ENCODE data around the gene HDAC6. TPM values are rescaled to one million over a fixed set of nuclear protein-coding genes. Genes with fewer than 3 reads are reported as not detected.

HDAC6 gene
- total and polyA plus RNA-seq, 10 donors, result 33.9 to 103 (median 79.9) TPM

DNA sequence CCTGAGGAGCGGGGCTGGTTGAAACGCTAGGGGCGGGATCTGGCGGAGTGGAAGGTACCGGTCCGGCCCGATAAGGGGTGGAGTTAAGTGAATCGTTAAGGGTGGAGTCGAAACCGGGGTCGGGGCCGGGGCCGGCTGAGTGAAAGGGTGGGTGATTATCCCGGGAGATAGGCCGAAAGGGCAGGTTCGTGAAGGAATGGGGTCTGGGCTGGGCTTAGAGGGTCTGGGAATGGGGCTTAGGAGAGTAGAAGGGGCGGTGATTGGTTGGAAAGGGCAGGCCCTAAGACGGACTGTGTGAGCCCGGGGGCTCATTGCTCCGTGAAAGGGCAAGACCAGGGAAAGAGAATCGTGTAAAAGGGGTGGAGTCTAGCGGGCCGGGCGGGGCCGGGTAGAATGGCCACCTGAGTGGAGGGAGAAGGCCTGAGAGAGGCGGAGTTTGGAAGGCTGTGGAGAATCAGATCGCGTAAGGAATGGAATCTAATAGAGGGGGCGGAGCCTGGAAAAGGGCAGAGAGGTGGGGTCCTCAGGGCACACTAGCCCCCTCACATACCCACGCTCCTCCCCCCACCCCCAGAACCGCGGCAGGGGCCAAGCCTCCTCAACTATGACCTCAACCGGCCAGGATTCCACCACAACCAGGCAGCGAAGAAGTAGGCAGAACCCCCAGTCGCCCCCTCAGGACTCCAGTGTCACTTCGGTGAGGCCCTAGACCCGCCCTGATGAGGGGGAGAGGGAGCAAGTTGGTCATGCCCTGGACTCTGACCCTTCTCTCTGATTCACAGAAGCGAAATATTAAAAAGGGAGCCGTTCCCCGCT, 430 bp downstream of the HDAC6 start:
- intact Hi-C loops (cut with DNase I; ENCODE audit: low total_unique reads), result loop anchor here (10.0 kb wide), 1 partner anchor 93 kb away; the partner anchor contains the start of genes PQBP1 and TIMM17B

DNA sequence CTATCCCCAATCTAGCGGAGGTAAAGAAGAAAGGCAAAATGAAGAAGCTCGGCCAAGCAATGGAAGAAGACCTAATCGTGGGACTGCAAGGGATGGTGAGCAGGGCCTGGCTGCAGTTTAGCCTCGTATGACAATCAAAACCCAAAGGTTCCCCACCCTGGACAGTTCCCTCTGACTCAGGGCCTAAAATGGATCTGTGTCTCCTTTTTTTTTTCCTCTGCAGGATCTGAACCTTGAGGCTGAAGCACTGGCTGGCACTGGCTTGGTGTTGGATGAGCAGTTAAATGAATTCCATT, 986 bp downstream of the HDAC6 start:
- Histone ChIP-seq H3K27me3 (replicated peaks in 1 of 7) (no peaks in the 10 kb centered on the region), H3K27ac (peak overlapping the region in 7 of 8 donors; percentile 88 to 98 (median 92)), H3K4me3 (peak overlapping the region in 6 of 8 donors; percentile 37 to 73 (median 42)), H3K4me1 (peaks cover 0 to 15% (median 8%) of the 10 kb centered on the region in 6 donors), H3K36me3 (peaks cover 0 to 36% (median 0%) of the 10 kb centered on the region in 6 donors), H3K9me3 (no peaks in the 10 kb centered on the region)
- no peak for TF ChIP-seq POLR2A (IDR thresholded peaks at IDR 0.05)
- no peak for TF ChIP-seq CTCF (IDR thresholded peaks at IDR 0.05 in 8 of 11, conservative IDR thresholded peaks at IDR 0.05 in 3 of 11)
- no peak for TF ChIP-seq POLR2AphosphoS5 (IDR thresholded peaks at IDR 0.05)
- DNase-seq, result no peak
- WGBS, 5 donors, result 52 to 71% (median 56%) methylated on average over 4 of the region's 4 CpGs
- intact Hi-C loops (cut with DNase I; ENCODE audit: low total_unique reads), result loop anchor here (10.0 kb wide), 1 partner anchor 92 kb away; the partner anchor contains the start of genes PQBP1 and TIMM17B

More for the DNA sequence above, 430 bp downstream of the HDAC6 start:
- DNase-seq, result peak; percentile 92
- no peaks in the 10 kb centered on the region for H3K9me3 ChIP-seq
- H3K4me3 ChIP-seq, result peak overlapping the region; percentile 27 to 73 (median 38)
- H3K27ac ChIP-seq, result peak overlapping the region; percentile 83 to 98 (median 92)
- H3K36me3 ChIP-seq, result peaks cover 0 to 35% (median 0%) of the 10 kb centered on the region in 6 donors
- peaks cover 0 to 15% (median 8%) of the 10 kb centered on the region in 6 donors for H3K4me1 ChIP-seq
- H3K27me3 ChIP-seq (replicated peaks in 1 of 7), result no peaks in the 10 kb centered on the region
- TF ChIP-seq POLR2AphosphoS5 (IDR thresholded peaks at IDR 0.05) (peak in 2 of 3 donors; percentile 18 to 60), POLR2A (IDR thresholded peaks at IDR 0.05) (peak in 1 of 3 donors; percentile 62), CTCF (IDR thresholded peaks at IDR 0.05 in 8 of 11, conservative IDR thresholded peaks at IDR 0.05 in 3 of 11) (peak in 1 of 11 experiments; percentile 15)
- 5 to 43% (median 9%) methylated on average over 32 to 40 of the region's 40 CpGs for WGBS, 5 donors

DNA sequence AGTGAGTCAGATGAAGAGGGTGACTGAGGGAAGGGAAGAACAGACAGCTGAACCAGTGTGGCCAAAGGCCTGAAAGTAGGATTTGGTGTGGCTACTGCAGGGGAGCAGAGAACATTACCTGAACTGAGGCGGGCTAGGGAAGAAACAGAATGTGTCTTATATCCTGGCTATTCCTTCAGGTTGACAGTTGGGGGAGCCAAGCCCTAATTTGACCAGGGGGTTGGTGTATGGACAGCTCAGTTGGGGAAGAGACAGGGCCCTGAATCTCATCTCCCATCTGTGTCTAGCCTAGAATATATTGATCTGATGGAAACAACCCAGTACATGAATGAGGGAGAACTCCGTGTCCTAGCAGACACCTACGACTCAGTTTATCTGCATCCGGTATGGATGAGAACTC, 4.2 kb downstream of the HDAC6 start:
- no peaks in the 10 kb centered on the region for H3K9me3 ChIP-seq
- no peak for DNase-seq
- WGBS, 5 donors, result 79 to 100% (median 94%) methylated on average over 1 to 4 of the region's 4 CpGs
- H3K27me3 ChIP-seq (replicated peaks in 1 of 7), result no peaks in the 10 kb centered on the region
- H3K27ac ChIP-seq, result no peak overlapping the region
- peaks cover 0 to 54% (median 0%) of the 10 kb centered on the region in 6 donors for H3K36me3 ChIP-seq
- H3K4me1 ChIP-seq, result peaks cover 0 to 7% (median 2%) of the 10 kb centered on the region in 6 donors
- H3K4me3 ChIP-seq, result no peak overlapping the region
- intact Hi-C loops (cut with DNase I; ENCODE audit: low total_unique reads), result loop anchor here (10.0 kb wide), 1 partner anchor 89 kb away; the partner anchor contains the start of genes PQBP1 and TIMM17B
- no peak for TF ChIP-seq POLR2A (IDR thresholded peaks at IDR 0.05)
- TF ChIP-seq CTCF (IDR thresholded peaks at IDR 0.05 in 8 of 11, conservative IDR thresholded peaks at IDR 0.05 in 3 of 11), result no peak
- no peak for TF ChIP-seq POLR2AphosphoS5 (IDR thresholded peaks at IDR 0.05)

- TF ChIP-seq POLR2A (IDR thresholded peaks at IDR 0.05) (no peak), POLR2AphosphoS5 (IDR thresholded peaks at IDR 0.05) (no peak), CTCF (IDR thresholded peaks at IDR 0.05 in 8 of 11, conservative IDR thresholded peaks at IDR 0.05 in 3 of 11) (no peak)
- 80 to 100% (median 81%) methylated on average over 6 to 8 of the region's 8 CpGs for WGBS, 5 donors
- H3K27me3 ChIP-seq (replicated peaks in 1 of 7), result no peaks in the 10 kb centered on the region
- H3K36me3 ChIP-seq, result peaks cover 0 to 83% (median 14%) of the 10 kb centered on the region in 6 donors
- H3K27ac ChIP-seq, result no peak overlapping the region
- intact Hi-C loops (cut with DNase I; ENCODE audit: low total_unique reads), result no loop called here
- no peak overlapping the region for H3K4me3 ChIP-seq
- H3K4me1 ChIP-seq, result no peaks in the 10 kb centered on the region
- DNase-seq, result no peak
- H3K9me3 ChIP-seq, result no peaks in the 10 kb centered on the region
These were observed 11.8 kb downstream of the HDAC6 start for GRCh38 chrX:48813644-48814043.

Measured in spleen (tissue), 11 donors.